DND-41 (cell line): ENCODE results near the gene NT5E.

Source experiments
- ATAC-seq: fragments of 200-7000 bp; cut with Tn5 transposase; 3 replicates; pipeline ENCODE4 v1.9.1; 2021; ENCODE audit warnings: low read depth; ENCODE audit not compliant: insufficient read depth
- DNase-seq: peaks from one replicate; pipeline ENCODE4 v3.0.0-alpha.2; 2020
- H2AFZ ChIP-seq: 2 replicates; pipeline ENCODE4 v1.6.0; 2012; ENCODE audit warnings: low read depth, low read length
- H3K27ac ChIP-seq: 2 replicates; pipeline ENCODE4 v1.5.1; 2012; ENCODE audit warnings: low read length, inconsistent platforms
- H3K27me3 ChIP-seq: fragments of 200-600 bp; sonication (generic); 2 replicates; pipeline ENCODE4 v1.6.0; 2012; ENCODE audit warnings: low read length, mild to moderate bottlenecking, inconsistent platforms; ENCODE audit not compliant: insufficient read depth, poor library complexity
- H3K36me3 ChIP-seq: 2 replicates; pipeline ENCODE4 v1.5.1; 2012; ENCODE audit warnings: low read length, inconsistent platforms; ENCODE audit not compliant: insufficient read depth
- H3K4me1 ChIP-seq: 2 replicates; pipeline ENCODE4 v1.5.1; 2012; ENCODE audit warnings: mild to moderate bottlenecking, low read length; ENCODE audit not compliant: insufficient read depth
- H3K4me2 ChIP-seq: 2 replicates; pipeline ENCODE4 v1.6.0; 2012; ENCODE audit warnings: mild to moderate bottlenecking, moderate library complexity, low read length, inconsistent platforms; ENCODE audit not compliant: insufficient read depth
- H3K4me3 ChIP-seq, 2 experiments: fragments of 200-600 bp in 1 of 2; shearing (Covaris generic) in 1 of 2; 2 replicates each; pipeline ENCODE4 v1.5.1; 2012 to 2016; ENCODE audit warnings: inconsistent platforms in 2 of 2, low read length in 2 of 2, mild to moderate bottlenecking in 2 of 2, low read depth in 1 of 2, moderate library complexity in 1 of 2
- H3K79me2 ChIP-seq: 2 replicates; pipeline ENCODE4 v1.6.0; 2012; ENCODE audit warnings: low read length, inconsistent platforms; ENCODE audit not compliant: insufficient read depth
- H3K9ac ChIP-seq: 2 replicates; pipeline ENCODE4 v1.6.0; 2012; ENCODE audit warnings: low read depth, mild to moderate bottlenecking, inconsistent platforms, low read length, moderate library complexity
- H3K9me3 ChIP-seq: 2 replicates; pipeline ENCODE4 v1.5.1; 2012; ENCODE audit warnings: low read length, moderate library complexity, mild to moderate bottlenecking, inconsistent platforms; ENCODE audit not compliant: insufficient read depth, severe bottlenecking
- H4K20me1 ChIP-seq: 2 replicates; pipeline ENCODE4 v1.6.0; 2012; ENCODE audit warnings: low read length; ENCODE audit not compliant: insufficient read depth
- CTCF ChIP-seq: IDR thresholded peaks from 2 replicates; pipeline ENCODE4 v1.5.1; 2012; ENCODE audit warnings: borderline replicate concordance, low read length, moderate library complexity, mild to moderate bottlenecking; ENCODE audit not compliant: poor library complexity, severe bottlenecking; ENCODE audit errors: extremely low read depth
- EZH2 ChIP-seq: IDR thresholded peaks from 3 replicates; pipeline ENCODE4 v1.6.1; 2012; ENCODE audit warnings: borderline replicate concordance, low read depth, mild to moderate bottlenecking, moderate library complexity, low read length, inconsistent platforms; ENCODE audit not compliant: severe bottlenecking

Gene NT5E

DNA sequence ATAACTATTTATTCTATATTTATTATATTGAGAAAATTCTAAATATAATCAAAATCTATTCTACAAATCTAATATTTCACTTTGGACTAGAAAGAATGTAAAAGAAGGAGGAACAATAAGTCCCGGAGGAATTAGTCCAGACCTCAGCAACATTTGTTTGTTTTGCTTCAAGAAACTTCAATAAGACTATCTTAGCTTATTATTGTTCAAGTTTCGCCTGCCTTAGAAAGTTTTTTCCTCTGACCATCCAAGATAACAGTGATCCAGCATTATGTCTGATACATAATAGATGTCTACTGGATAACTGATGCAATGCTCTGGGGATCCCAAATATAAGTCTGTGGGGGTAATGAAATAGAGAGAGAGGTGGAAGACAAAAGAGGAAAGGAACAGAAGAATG, 28.7 kb upstream of the NT5E start:
- Histone ChIP-seq H3K79me2 (no peaks in the 10 kb centered on the region), H3K27me3 (no peaks in the 10 kb centered on the region), H3K9ac (no peak overlapping the region), H3K4me3 (no peak overlapping the region), H3K27ac (no peak overlapping the region), H3K4me1 (no peaks in the 10 kb centered on the region), H3K36me3 (no peaks in the 10 kb centered on the region), H3K4me2 (no peak overlapping the region), H3K9me3 (no peaks in the 10 kb centered on the region), H4K20me1 (no peaks in the 10 kb centered on the region), H2AFZ (no peak overlapping the region)
- TF ChIP-seq CTCF (no peak), EZH2 (no peak)
- DNase-seq (no peak), ATAC-seq (no peak)

GRCh38 chr6:85421972-85422371, 27.9 kb upstream of the NT5E start:
- H3K79me2 ChIP-seq: no peaks in the 10 kb centered on the region
- no peaks in the 10 kb centered on the region for H3K4me1 ChIP-seq
- H4K20me1 ChIP-seq: no peaks in the 10 kb centered on the region
- H3K27ac ChIP-seq: no peak overlapping the region
- no peak overlapping the region for H3K9ac ChIP-seq
- no peak for DNase-seq
- no peak overlapping the region for H3K4me2 ChIP-seq
- no peaks in the 10 kb centered on the region for H3K36me3 ChIP-seq
- H3K27me3 ChIP-seq: no peaks in the 10 kb centered on the region
- no peak for TF ChIP-seq EZH2
- no peak for TF ChIP-seq CTCF
- H3K9me3 ChIP-seq: no peaks in the 10 kb centered on the region
- no peak overlapping the region for H2AFZ ChIP-seq
- no peak for ATAC-seq
- H3K4me3 ChIP-seq: no peak overlapping the region

- Histone ChIP-seq H3K36me3 (no peaks in the 10 kb centered on the region), H3K79me2 (no peaks in the 10 kb centered on the region), H3K4me1 (no peaks in the 10 kb centered on the region), H4K20me1 (no peaks in the 10 kb centered on the region), H3K27ac (no peak overlapping the region), H3K9ac (no peak overlapping the region), H3K27me3 (no peaks in the 10 kb centered on the region), H2AFZ (no peak overlapping the region), H3K9me3 (no peaks in the 10 kb centered on the region), H3K4me2 (no peak overlapping the region), H3K4me3 (no peak overlapping the region)
- ATAC-seq (no peak), DNase-seq (no peak)
- TF ChIP-seq CTCF: no peak
- no peak for TF ChIP-seq EZH2
These were observed 26.9 kb upstream of the NT5E start for GRCh38 chr6:85422996-85423395.

DNA sequence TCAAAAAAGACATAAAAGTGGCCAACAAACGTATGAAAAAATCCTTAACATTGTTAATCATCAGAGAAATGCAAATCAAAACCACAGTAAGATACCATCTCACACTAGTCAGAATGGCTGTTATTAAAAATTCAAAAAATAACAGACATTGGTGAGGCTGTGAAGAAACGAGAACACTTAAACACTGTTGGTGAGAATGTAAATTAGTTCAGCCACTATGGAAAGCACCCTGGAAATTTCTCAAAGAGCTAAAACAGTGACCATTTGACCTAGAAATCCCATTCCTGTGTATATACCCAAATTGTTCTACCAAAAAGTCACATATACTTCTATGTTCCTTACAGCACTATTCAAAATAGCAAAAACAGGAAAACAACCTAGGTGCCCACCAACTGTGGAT, 24.9 kb upstream of the NT5E start:
- Histone ChIP-seq H3K27me3 (no peaks in the 10 kb centered on the region), H3K4me2 (no peak overlapping the region), H3K79me2 (no peaks in the 10 kb centered on the region), H3K4me3 (no peak overlapping the region), H3K4me1 (no peaks in the 10 kb centered on the region), H2AFZ (no peak overlapping the region), H3K9me3 (no peaks in the 10 kb centered on the region), H4K20me1 (no peaks in the 10 kb centered on the region), H3K36me3 (no peaks in the 10 kb centered on the region), H3K9ac (no peak overlapping the region), H3K27ac (no peak overlapping the region)
- TF ChIP-seq CTCF (no peak), EZH2 (no peak)
- no peak for DNase-seq
- no peak for ATAC-seq
